Neural cell (in vitro differentiated cells): ENCODE results near the gene TEX2. TPM values are rescaled to one million over a fixed set of nuclear protein-coding genes. Genes with fewer than 3 reads are reported as not detected.

ENCODE experiments used
- H2AFZ ChIP-seq: fragments of 200-600, 300-800 bp; sonication (generic), shearing (Covaris generic); 2 replicates; pipeline ENCODE4 v1.6.0; 2014; ENCODE audit warnings: low read depth, mild to moderate bottlenecking, antibody characterized with exemption, low read length, moderate library complexity
- H3F3A ChIP-seq: fragments of 200-600 bp; shearing (Covaris generic); 2 replicates; pipeline ENCODE4 v1.6.1; 2016; ENCODE audit warnings: mild to moderate bottlenecking, moderate library complexity, mixed read lengths, antibody characterized with exemption, low read length; ENCODE audit not compliant: insufficient read depth, poor library complexity, severe bottlenecking
- H3K27ac ChIP-seq: fragments of 200-600, 300-800 bp; sonication (generic), shearing (Covaris generic); 2 replicates; pipeline ENCODE4 v1.5.1; 2014; ENCODE audit warnings: mild to moderate bottlenecking, low read length, moderate library complexity
- H3K27me3 ChIP-seq: fragments of 300-800, 200-600 bp; sonication (generic), shearing (Covaris generic); 2 replicates; pipeline ENCODE4 v1.6.0; 2014; ENCODE audit warnings: mild to moderate bottlenecking, low read depth, low read length, moderate library complexity; ENCODE audit not compliant: insufficient read depth
- H3K36me3 ChIP-seq: fragments of 300-800, 200-600 bp; sonication (generic), shearing (Covaris generic); 2 replicates; pipeline ENCODE4 v1.5.1; 2014; ENCODE audit warnings: mild to moderate bottlenecking, antibody characterized with exemption, low read length, moderate library complexity; ENCODE audit not compliant: insufficient read depth
- H3K4me2 ChIP-seq: fragments of 300-800, 200-600 bp; sonication (generic), shearing (Covaris generic); 2 replicates; pipeline ENCODE4 v1.6.0; 2014; ENCODE audit warnings: mild to moderate bottlenecking, low read length
- H3K4me3 ChIP-seq: fragments of 300-800, 200-600 bp; sonication (generic), shearing (Covaris generic); 2 replicates; pipeline ENCODE4 v1.5.1; 2014; ENCODE audit warnings: mild to moderate bottlenecking, low read length, moderate library complexity
- H3K79me2 ChIP-seq: fragments of 200-600 bp; shearing (Covaris generic); replicated peaks from 2 replicates; pipeline ENCODE4 v1.6.0; 2014; ENCODE audit warnings: mild to moderate bottlenecking, low read length, moderate library complexity; ENCODE audit not compliant: insufficient read depth
- H3K9ac ChIP-seq: fragments of 300-800, 200-600 bp; sonication (generic), shearing (Covaris generic); 2 replicates; pipeline ENCODE4 v1.6.1; 2016; ENCODE audit warnings: mild to moderate bottlenecking, low read length, mixed read lengths
- H3K9me2 ChIP-seq: fragments of 200-600 bp; shearing (Covaris generic); 2 replicates; pipeline ENCODE4 v1.6.1; 2016; ENCODE audit warnings: mild to moderate bottlenecking, low read length, mixed read lengths; ENCODE audit not compliant: insufficient read depth
- H3K9me3 ChIP-seq: fragments of 200-600, 300-800 bp; sonication (generic), shearing (Covaris generic); 2 replicates; pipeline ENCODE4 v1.6.1; 2016; ENCODE audit warnings: mild to moderate bottlenecking, mixed run types, low read length, moderate library complexity, mixed read lengths
- H4K20me1 ChIP-seq: fragments of 200-600 bp; shearing (Covaris generic); 2 replicates; pipeline ENCODE4 v1.6.1; 2016; ENCODE audit warnings: mild to moderate bottlenecking, mixed run types; ENCODE audit not compliant: insufficient read depth
- EP300 ChIP-seq: fragments of 450-650 bp; conservative IDR thresholded peaks from 2 replicates; pipeline ENCODE4 v1.6.1; 2014; ENCODE audit warnings: antibody characterized with exemption, mild to moderate bottlenecking, moderate library complexity; ENCODE audit not compliant: poor library complexity, severe bottlenecking
- EZH2 ChIP-seq: fragments of 200-600, 300-800 bp; shearing (Covaris generic), sonication (generic); IDR thresholded peaks from 2 replicates; pipeline ENCODE4 v1.6.1; 2014; ENCODE audit warnings: antibody characterized with exemption, low read length, borderline replicate concordance, mild to moderate bottlenecking; ENCODE audit not compliant: insufficient read depth, poor library complexity, severe bottlenecking
- MXI1 ChIP-seq: fragments of 450-650 bp; conservative IDR thresholded peaks from 2 replicates; pipeline ENCODE4 v1.6.1; 2014; ENCODE audit warnings: antibody characterized with exemption, mild to moderate bottlenecking; ENCODE audit not compliant: poor library complexity, severe bottlenecking
- POLR2AphosphoS5 ChIP-seq: IDR thresholded peaks from 2 replicates; pipeline ENCODE4 v1.6.1; 2012
- RAD21 ChIP-seq: fragments of 450-650 bp; conservative IDR thresholded peaks from 2 replicates; pipeline ENCODE4 v1.6.1; 2014; ENCODE audit warnings: antibody characterized with exemption, mild to moderate bottlenecking, moderate library complexity
- SMC3 ChIP-seq: fragments of 450-650 bp; conservative IDR thresholded peaks from 2 replicates; pipeline ENCODE4 v1.6.1; 2014; ENCODE audit warnings: antibody characterized with exemption, mild to moderate bottlenecking, moderate library complexity; ENCODE audit not compliant: poor library complexity
- TAF1 ChIP-seq: IDR thresholded peaks from 2 replicates; pipeline ENCODE4 v1.6.1; 2012; ENCODE audit warnings: low read depth
- polyA plus RNA-seq: library from polyadenylated mRNA; depleted of rRNA; stranded (reverse); fragments of >200 nt; gene quantifications from 2 replicates; pipeline ENCODE4 v1.2.3, GENCODE V29; 2014
- TF ChIP-seq, protein P1 (sequence below): fragments of 450-650 bp; IDR thresholded peaks from 2 replicates; pipeline ENCODE4 v1.5.1; 2014; ENCODE audit warnings: antibody characterized with exemption, mild to moderate bottlenecking, moderate library complexity; ENCODE audit not compliant: poor library complexity, severe bottlenecking
- TF ChIP-seq, protein P2 (sequence below): IDR thresholded peaks from 2 replicates; pipeline ENCODE4 v1.6.1; 2012; ENCODE audit warnings: borderline replicate concordance

TEX2 gene
- polyA plus RNA-seq, 1 donor from 2014 or later = 19.7 TPM

DNA sequence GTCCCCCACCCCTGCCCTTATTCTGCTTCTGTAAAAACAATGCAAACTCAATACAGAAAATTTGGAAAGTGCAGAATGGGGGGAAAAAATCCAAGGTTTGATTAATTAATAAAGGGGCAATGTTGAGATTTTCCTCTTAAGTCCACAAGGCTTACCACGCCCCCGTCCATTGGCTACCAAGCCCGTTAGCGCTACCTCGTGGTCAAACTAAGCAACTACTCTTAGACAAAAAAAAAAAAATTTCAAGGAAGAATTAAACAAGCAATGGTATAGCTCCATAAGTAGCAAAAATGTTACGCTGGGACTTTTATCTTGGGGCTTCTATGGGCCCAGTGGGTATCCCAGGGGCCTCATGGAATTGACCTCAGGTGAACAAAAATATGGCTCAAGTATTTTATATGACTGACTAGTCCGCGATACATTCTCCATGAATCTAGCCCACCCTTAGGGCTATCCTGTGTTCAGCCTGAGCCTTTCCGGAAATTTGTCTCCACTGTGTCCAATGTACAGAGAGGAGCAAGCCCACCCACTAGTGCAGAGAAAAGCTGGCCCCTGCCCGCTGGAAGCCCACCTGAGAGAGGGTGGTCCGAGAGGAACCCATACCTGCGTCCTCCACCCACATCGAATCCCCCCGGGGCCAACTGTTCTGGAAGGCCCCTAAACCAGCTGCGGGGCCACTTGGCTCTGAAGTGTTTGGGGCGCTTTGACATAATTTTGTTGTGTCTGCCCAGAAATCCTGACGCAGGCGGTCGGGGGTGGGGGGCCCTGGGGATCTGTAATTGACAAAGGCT lies 19.1 kb upstream of the TEX2 start:
- Histone ChIP-seq H3K36me3 (no peaks in the 10 kb centered on the region), H3K79me2 (no peaks in the 10 kb centered on the region), H4K20me1 (no peaks in the 10 kb centered on the region), H3K9me3 (no peaks in the 10 kb centered on the region), H3K4me2 (no peak overlapping the region), H3K27ac (no peak overlapping the region), H3K4me3 (no peak overlapping the region), H3K27me3 (no peaks in the 10 kb centered on the region), H3F3A (no peaks in the 10 kb centered on the region), H3K9ac (no peak overlapping the region), H2AFZ (no peak overlapping the region), H3K9me2 (no peaks in the 10 kb centered on the region)
- peak; percentile 69 for TF ChIP-seq SMC3
- TF ChIP-seq RAD21 = peak; percentile 62
- no peak for TF ChIP-seq MXI1
- TF ChIP-seq, protein P1, sequence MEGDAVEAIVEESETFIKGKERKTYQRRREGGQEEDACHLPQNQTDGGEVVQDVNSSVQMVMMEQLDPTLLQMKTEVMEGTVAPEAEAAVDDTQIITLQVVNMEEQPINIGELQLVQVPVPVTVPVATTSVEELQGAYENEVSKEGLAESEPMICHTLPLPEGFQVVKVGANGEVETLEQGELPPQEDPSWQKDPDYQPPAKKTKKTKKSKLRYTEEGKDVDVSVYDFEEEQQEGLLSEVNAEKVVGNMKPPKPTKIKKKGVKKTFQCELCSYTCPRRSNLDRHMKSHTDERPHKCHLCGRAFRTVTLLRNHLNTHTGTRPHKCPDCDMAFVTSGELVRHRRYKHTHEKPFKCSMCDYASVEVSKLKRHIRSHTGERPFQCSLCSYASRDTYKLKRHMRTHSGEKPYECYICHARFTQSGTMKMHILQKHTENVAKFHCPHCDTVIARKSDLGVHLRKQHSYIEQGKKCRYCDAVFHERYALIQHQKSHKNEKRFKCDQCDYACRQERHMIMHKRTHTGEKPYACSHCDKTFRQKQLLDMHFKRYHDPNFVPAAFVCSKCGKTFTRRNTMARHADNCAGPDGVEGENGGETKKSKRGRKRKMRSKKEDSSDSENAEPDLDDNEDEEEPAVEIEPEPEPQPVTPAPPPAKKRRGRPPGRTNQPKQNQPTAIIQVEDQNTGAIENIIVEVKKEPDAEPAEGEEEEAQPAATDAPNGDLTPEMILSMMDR = peak; percentile 67
- TF ChIP-seq, protein P2, sequence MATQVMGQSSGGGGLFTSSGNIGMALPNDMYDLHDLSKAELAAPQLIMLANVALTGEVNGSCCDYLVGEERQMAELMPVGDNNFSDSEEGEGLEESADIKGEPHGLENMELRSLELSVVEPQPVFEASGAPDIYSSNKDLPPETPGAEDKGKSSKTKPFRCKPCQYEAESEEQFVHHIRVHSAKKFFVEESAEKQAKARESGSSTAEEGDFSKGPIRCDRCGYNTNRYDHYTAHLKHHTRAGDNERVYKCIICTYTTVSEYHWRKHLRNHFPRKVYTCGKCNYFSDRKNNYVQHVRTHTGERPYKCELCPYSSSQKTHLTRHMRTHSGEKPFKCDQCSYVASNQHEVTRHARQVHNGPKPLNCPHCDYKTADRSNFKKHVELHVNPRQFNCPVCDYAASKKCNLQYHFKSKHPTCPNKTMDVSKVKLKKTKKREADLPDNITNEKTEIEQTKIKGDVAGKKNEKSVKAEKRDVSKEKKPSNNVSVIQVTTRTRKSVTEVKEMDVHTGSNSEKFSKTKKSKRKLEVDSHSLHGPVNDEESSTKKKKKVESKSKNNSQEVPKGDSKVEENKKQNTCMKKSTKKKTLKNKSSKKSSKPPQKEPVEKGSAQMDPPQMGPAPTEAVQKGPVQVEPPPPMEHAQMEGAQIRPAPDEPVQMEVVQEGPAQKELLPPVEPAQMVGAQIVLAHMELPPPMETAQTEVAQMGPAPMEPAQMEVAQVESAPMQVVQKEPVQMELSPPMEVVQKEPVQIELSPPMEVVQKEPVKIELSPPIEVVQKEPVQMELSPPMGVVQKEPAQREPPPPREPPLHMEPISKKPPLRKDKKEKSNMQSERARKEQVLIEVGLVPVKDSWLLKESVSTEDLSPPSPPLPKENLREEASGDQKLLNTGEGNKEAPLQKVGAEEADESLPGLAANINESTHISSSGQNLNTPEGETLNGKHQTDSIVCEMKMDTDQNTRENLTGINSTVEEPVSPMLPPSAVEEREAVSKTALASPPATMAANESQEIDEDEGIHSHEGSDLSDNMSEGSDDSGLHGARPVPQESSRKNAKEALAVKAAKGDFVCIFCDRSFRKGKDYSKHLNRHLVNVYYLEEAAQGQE = no peak

DNA sequence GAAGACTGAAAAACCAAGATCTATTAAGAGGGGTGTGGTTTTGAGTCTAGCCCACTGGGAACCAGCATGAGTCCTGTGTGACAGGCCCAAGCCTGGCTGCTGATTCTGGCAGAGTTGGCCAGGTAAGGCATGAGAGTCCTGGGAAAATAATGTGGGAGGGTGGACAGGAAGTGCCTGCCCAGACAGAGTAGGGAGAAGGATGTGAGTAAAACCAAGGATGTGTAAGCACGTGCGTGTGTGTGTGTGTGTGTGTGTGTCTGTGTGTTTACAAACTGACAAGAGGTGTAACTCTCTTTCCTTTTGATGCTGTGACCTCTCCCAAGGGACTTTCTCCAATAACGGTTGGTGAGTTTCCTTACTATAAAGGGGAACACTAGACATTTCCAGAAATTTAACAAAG lies 15.6 kb upstream of the TEX2 start:
- Histone ChIP-seq H2AFZ (no peak overlapping the region), H3K27ac (no peak overlapping the region), H3K36me3 (no peaks in the 10 kb centered on the region), H3K4me3 (no peak overlapping the region), H3F3A (no peaks in the 10 kb centered on the region), H3K9ac (no peak overlapping the region), H3K4me2 (no peak overlapping the region), H3K9me2 (no peaks in the 10 kb centered on the region), H4K20me1 (no peaks in the 10 kb centered on the region), H3K79me2 (no peaks in the 10 kb centered on the region), H3K9me3 (no peaks in the 10 kb centered on the region), H3K27me3 (no peaks in the 10 kb centered on the region)
- TF ChIP-seq MXI1 = no peak
- no peak for TF ChIP-seq POLR2AphosphoS5
- no peak for TF ChIP-seq EZH2
- TF ChIP-seq, protein P1 = no peak
- TF ChIP-seq, protein P2 = no peak
- no peak for TF ChIP-seq EP300
- TF ChIP-seq RAD21 = no peak
- no peak for TF ChIP-seq SMC3
- TF ChIP-seq TAF1 = no peak
